K562 (cell line): ENCODE measurements around the gene ITPA. TPM values are rescaled to one million over a fixed set of nuclear protein-coding genes. Genes with fewer than 3 reads are reported as not detected.

Source experiments
- ADNP ChIP-seq: fragments of 200-800 bp; sonication (Bioruptor generic); IDR thresholded peaks from 2 replicates; pipeline ENCODE4 v1.6.1; 2016; ENCODE audit warnings: missing genetic modification characterization, missing compliant biosample characterization
- C11orf30 ChIP-seq: fragments of 450-650 bp; IDR thresholded peaks from 2 replicates; pipeline ENCODE4 v1.6.1; 2016; ENCODE audit warnings: low read depth, mild to moderate bottlenecking
- FOXJ2 ChIP-seq: fragments of 200-800 bp; sonication (Bioruptor generic); IDR thresholded peaks from 2 replicates; pipeline ENCODE4 v1.6.1; 2016; ENCODE audit warnings: missing genetic modification characterization, missing compliant biosample characterization
- FOXM1 ChIP-seq, 2 experiments: fragments of 450-650 bp in 1 of 2; sonication (generic) in 1 of 2; formaldehyde crosslinking in 1 of 2; IDR thresholded peaks; 2 replicates each; pipeline versions ENCODE4 v1.6.1 to v1.9.0; 2017 to 2022; ENCODE audit warnings: low read depth in 2 of 2, mild to moderate bottlenecking in 2 of 2, missing genetic modification reagents in 1 of 2, moderate library complexity in 1 of 2
- HNRNPLL ChIP-seq: fragments of 200-400 bp; formaldehyde crosslinking; IDR thresholded peaks from 2 replicates; pipeline ENCODE4 v1.6.1; 2017; ENCODE audit warnings: low read length, low read depth, mild to moderate bottlenecking; ENCODE audit not compliant: poor library complexity, severe bottlenecking
- RBFOX2 ChIP-seq: fragments of 200-400 bp; formaldehyde crosslinking; IDR thresholded peaks from 2 replicates; pipeline ENCODE4 v1.6.1; 2017; ENCODE audit warnings: low read depth, mild to moderate bottlenecking, low read length, moderate library complexity
- ZNF707 ChIP-seq: fragments of 250-450 bp; sonication (Bioruptor Pico); conservative IDR thresholded peaks from 2 replicates; pipeline ENCODE4 v1.8.0; 2022; ENCODE audit warnings: inconsistent platforms, mild to moderate bottlenecking, moderate library complexity
- polyA plus RNA-seq, 8 experiments: library from polyadenylated mRNA; depleted of rRNA in 4 of 8; stranded (reverse) in 5 of 8; unstranded in 3 of 8; fragments of >200 nt; fragmentation: Nextera tagmentation in 2 of 8; fragmentation: Illumina TruSeq in 1 of 8; extraction: Ambion mirVana in 2 of 8; extraction: Trizol in 1 of 8; gene quantifications; 2 replicates each; pipeline versions ENCODE4 v1.2.1 to v1.2.3, GENCODE V29; 2011 to 2014; ENCODE audit warnings: inconsistent platforms in 1 of 8, missing spikeins in 1 of 8
- total RNA-seq, 7 experiments: library from RNA; depleted of rRNA in 6 of 7; stranded (reverse); fragments of >200 nt in 6 of 7; fragmentation: Illumina TruSeq in 2 of 7; extraction: Trizol in 2 of 7; gene quantifications; 2 replicates each; pipeline versions ENCODE4 v1.2.1 to v1.2.3, GENCODE V29; 2011 to 2021; ENCODE audit warnings: low replicate concordance in 1 of 7
- TF ChIP-seq, protein P1 (sequence below), 2 experiments: fragments of 450-650 bp; IDR thresholded peaks; 2 replicates each; pipeline ENCODE4 v1.6.1; 2018; ENCODE audit warnings: mild to moderate bottlenecking in 2 of 2, low read depth in 1 of 2; ENCODE audit not compliant: partially characterized antibody in 2 of 2
- TF ChIP-seq, protein P2 (sequence below): fragments of 450-650 bp; IDR thresholded peaks from 2 replicates; pipeline ENCODE4 v1.6.1; 2017; ENCODE audit warnings: antibody characterized with exemption, mild to moderate bottlenecking

The ITPA gene
- total and polyA plus RNA-seq, 9 of the 15 experiments (the other 6 are each of a cell fraction or from before 2014, with no cell fraction given): 5.0 to 79.7 (median 36.7) TPM

DNA sequence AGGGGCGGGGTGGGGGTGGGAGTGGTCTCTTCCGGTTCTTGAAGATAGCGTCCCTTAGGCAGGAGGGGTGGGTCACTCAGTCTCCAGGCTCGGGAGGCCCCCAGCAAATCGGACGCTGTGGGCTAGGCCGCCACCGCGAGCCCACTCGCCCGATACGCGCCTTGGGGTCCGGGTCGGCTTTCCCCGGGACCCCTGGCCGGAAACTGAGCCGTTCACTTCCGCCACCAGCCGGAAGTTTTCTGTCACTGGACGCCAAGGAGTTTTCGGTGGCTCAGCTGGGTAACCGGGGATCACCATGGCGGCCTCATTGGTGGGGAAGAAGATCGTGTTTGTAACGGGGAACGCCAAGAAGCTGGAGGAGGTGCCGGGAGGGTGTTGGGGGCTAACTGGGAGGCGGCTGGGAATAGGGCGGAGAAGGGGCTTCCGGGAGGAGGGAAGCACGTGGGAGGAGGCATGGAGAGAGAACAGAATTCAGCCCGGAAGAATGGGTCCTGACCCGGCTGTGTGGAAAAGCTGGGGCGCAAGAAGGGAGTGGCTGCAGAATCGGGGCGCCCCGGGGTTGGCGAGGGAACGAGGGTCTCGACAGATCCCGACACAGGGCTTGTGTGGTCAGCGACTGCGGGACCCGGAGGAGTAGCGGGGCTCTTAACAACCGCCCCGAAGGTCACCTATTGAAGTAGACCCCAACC is at the start of gene ITPA (continued):
- TF ChIP-seq C11orf30 (peak; percentile 69), ADNP (no peak), FOXJ2 (tag) (no peak), FOXM1 (IDR thresholded peaks at IDR 0.05; ENCODE audit: low read depth) (no peak), FOXM1 (CRISPR knock-in tag; IDR thresholded peaks at IDR 0.05; ENCODE audit: low read depth) (no peak), HNRNPLL (no peak), ZNF707 (CRISPR knock-in tag) (no peak), RBFOX2 (peak; percentile 83)
- TF ChIP-seq, protein P1, sequence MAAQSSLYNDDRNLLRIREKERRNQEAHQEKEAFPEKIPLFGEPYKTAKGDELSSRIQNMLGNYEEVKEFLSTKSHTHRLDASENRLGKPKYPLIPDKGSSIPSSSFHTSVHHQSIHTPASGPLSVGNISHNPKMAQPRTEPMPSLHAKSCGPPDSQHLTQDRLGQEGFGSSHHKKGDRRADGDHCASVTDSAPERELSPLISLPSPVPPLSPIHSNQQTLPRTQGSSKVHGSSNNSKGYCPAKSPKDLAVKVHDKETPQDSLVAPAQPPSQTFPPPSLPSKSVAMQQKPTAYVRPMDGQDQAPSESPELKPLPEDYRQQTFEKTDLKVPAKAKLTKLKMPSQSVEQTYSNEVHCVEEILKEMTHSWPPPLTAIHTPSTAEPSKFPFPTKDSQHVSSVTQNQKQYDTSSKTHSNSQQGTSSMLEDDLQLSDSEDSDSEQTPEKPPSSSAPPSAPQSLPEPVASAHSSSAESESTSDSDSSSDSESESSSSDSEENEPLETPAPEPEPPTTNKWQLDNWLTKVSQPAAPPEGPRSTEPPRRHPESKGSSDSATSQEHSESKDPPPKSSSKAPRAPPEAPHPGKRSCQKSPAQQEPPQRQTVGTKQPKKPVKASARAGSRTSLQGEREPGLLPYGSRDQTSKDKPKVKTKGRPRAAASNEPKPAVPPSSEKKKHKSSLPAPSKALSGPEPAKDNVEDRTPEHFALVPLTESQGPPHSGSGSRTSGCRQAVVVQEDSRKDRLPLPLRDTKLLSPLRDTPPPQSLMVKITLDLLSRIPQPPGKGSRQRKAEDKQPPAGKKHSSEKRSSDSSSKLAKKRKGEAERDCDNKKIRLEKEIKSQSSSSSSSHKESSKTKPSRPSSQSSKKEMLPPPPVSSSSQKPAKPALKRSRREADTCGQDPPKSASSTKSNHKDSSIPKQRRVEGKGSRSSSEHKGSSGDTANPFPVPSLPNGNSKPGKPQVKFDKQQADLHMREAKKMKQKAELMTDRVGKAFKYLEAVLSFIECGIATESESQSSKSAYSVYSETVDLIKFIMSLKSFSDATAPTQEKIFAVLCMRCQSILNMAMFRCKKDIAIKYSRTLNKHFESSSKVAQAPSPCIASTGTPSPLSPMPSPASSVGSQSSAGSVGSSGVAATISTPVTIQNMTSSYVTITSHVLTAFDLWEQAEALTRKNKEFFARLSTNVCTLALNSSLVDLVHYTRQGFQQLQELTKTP (IDR thresholded peaks at IDR 0.05; ENCODE audit: low read depth in 1 of 2, partially characterized antibody in 2 of 2): no peak
- TF ChIP-seq, protein P2, sequence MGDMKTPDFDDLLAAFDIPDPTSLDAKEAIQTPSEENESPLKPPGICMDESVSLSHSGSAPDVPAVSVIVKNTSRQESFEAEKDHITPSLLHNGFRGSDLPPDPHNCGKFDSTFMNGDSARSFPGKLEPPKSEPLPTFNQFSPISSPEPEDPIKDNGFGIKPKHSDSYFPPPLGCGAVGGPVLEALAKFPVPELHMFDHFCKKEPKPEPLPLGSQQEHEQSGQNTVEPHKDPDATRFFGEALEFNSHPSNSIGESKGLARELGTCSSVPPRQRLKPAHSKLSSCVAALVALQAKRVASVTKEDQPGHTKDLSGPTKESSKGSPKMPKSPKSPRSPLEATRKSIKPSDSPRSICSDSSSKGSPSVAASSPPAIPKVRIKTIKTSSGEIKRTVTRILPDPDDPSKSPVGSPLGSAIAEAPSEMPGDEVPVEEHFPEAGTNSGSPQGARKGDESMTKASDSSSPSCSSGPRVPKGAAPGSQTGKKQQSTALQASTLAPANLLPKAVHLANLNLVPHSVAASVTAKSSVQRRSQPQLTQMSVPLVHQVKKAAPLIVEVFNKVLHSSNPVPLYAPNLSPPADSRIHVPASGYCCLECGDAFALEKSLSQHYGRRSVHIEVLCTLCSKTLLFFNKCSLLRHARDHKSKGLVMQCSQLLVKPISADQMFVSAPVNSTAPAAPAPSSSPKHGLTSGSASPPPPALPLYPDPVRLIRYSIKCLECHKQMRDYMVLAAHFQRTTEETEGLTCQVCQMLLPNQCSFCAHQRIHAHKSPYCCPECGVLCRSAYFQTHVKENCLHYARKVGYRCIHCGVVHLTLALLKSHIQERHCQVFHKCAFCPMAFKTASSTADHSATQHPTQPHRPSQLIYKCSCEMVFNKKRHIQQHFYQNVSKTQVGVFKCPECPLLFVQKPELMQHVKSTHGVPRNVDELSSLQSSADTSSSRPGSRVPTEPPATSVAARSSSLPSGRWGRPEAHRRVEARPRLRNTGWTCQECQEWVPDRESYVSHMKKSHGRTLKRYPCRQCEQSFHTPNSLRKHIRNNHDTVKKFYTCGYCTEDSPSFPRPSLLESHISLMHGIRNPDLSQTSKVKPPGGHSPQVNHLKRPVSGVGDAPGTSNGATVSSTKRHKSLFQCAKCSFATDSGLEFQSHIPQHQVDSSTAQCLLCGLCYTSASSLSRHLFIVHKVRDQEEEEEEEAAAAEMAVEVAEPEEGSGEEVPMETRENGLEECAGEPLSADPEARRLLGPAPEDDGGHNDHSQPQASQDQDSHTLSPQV: no peak
